NCI-H187 (cell line): ENCODE measurements around the gene STAT5B.
"Not testable (repeated sequence)": the region's sequence is repeated elsewhere in the genome, so short reads cannot be mapped to it uniquely, and the experiment has no call there.

ENCODE experiments used
- DNase-seq, 2 experiments: peaks; one replicate each; lab custom pipeline; 2025; lab: John Stamatoyannopoulos, UW

Gene STAT5B

DNA sequence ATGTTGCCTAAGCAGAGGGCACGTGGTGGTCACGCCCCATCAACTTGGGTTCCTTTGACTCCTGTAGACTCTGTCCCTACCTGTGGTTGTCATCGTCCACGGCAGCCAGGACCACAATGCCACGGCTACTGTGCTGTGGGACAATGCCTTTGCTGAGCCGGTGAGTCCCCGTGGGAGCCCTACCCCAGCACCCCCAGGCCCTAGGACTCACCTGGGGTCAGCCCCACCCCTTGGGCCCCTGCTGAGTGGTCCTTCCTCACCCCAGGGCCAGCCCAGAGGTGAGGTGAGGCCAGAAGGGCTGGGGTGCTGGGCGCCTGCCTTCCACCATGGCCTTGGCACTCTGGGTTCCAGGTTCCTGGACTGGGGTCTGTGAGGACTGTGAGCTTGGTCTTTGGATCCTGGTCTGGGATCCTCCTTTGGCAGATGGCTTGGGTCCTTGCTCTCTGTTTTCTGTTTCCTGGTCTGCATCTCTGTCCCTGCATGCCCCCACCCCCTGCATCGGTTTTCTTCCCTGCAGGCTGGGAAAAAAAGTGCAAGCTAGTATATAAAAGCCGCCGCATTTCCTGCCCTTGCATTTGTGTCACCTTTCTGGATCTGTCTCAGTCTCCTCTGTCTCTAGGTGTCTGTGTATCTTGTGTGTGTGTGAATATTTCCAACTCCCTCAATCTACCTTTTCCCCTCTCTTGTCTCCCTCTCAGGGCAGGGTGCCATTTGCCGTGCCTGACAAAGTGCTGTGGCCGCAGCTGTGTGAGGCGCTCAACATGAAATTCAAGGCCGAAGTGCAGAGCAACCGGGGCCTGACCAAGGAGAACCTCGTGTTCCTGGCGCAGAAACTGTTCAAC, 29.6 kb upstream of the STAT5B start:
- DNase-seq, result no peak

DNA sequence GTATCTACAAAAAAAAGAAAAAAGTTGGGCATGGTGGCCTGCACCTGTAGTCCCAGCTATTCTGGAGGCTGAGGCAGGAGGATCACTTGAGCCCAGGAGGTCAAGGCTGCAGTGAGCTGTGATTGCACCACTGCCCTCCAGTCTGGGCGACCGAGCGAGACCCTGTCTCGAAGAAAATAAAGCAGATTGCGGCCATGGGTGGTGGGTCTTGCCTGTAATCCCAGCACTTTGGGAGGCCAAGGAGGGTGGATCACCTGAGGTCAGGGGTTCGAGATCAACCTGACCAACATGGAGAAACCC, 28.8 kb upstream of the STAT5B start:
- not testable (repeated sequence) for DNase-seq

DNA sequence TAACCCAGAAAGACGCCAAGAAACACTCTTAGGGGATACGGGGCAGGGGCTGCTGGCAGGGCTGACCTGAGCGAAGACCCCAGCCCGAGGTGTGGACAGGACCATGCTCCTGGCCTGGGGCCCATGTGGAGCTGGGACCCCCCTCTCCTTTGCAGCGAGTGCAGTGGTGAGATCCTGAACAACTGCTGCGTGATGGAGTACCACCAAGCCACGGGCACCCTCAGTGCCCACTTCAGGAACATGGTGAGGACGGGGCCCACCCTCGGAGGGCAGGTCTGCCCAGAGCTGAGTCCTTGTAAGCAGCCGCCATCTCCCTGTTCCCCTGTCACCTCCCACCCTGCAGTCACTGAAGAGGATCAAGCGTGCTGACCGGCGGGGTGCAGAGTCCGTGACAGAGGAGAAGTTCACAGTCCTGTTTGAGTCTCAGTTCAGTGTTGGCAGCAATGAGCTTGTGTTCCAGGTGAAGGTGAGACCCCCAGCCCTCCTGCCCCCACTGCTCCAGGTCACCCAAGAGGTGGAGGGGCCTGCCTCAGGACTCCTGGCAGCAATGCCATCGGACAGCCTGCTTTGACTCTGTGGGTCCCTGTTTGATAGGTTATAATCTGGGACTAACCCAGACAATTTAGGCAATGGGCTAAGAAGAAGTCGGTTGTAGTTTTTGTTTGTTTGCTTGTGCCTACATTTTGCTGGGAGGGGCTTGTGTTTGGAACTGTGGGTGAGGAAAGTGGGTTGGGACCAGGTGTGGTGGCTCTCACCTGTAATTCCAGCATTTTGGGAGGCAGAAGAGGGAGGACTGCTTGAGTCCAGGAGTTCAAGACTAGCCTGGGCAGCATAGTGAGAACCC, 28.2 kb upstream of the STAT5B start:
- DNase-seq, result no peak

DNA sequence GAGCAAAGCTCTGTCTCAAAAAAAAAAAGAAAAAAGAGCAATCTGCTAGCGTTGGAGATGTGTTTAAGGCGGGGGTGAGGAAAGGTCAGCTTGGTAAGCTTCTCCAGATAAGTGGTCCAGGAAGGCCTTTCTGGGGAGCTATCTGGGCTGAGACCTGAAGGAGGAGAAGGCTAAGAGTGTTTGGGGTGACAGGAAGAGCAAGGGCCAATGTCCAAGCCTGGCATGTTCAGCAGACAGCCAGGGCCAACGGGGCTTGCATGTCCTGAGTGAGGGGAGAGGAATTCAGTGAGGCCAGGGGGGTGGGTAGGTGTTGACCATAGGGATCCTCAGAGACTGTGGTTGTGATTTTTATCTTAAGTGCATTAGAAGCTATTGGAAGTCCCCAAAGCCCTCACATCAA, 27.5 kb upstream of the STAT5B start:
- DNase-seq, result no peak

DNA sequence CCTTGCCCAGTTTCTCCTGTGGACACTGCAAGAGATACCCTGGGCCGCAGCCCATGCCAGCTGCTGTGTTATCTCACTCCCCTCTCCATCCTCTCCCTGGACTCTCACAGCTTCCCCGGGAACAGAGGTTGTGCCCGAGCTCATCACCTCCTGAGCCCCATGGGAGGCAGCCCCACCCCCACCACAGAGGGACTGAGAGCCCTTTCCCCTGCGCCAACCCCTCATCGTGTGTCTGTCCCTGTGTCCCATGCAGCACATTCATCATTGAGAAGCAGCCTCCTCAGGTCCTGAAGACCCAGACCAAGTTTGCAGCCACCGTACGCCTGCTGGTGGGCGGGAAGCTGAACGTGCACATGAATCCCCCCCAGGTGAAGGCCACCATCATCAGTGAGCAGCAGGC, 24.8 kb upstream of the STAT5B start:
- no peak for DNase-seq

- DNase-seq, result not testable (repeated sequence)
Observed at GRCh38 chr17:42299913-42300312, 23.7 kb upstream of the STAT5B start.

DNA sequence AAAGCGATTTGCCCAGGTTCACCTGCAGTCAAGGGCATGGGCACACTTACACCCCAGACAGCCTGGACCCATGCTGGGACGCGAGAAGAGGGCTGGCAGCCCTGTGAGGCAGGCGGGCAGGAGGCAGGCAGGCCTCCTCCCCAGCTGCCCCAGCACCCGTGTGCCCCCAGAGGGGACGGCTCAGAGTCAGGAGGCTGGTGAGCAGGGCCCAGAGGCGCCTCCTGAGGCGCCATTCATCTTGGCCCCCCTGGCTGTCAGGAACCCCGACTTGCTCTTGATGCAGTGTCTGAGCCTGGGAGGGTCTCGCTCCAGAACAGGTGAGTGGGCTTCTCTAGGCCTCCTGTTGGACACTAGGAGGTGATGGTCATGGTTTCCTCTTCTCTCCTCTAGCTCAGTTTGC, 23.2 kb upstream of the STAT5B start:
- DNase-seq, result not testable (repeated sequence)

GRCh38 chr17:42297775-42298174, 21.6 kb upstream of the STAT5B start:
- not testable (repeated sequence) for DNase-seq

DNA sequence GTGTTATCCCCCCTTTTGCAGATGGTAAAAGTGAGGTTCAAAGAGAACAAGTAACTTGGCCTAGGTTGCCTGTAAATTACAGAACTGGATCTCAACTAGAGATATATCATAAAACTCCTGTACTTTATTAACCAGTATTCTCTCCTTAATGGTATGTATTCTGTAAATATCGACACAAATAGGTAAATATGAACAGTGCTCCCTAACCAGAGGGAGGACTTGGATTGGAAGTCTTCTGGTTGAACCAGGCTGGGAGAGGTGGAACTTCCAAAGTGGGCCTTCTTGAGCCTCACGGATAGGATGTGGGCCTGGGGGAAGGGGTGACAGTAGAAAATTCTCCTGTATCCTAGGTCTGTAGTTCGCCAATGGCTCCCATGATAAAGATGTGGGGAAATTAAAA, 19.8 kb upstream of the STAT5B start:
- no peak for DNase-seq

GRCh38 chr17:42294469-42295398, 18.5 kb upstream of the STAT5B start:
- DNase-seq, result no peak

DNA sequence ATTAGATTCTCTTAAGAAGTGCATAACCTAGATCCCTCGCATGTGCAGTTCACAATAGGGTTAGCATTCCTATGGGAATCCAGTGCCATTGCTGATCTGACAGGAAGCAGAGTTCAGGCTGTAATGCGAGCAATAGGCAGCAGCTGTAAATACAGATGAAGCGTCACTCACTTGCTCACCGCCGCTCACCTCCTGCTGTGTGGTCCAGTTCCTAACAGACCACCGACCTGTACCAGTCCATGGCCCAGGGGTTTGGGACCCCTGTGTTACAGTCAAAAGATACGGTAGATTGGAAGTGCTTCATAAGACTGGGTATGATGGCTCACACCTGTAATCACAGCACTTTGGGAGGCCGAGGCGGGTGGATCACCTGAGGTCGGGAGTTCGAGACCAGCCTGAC, 14.9 kb upstream of the STAT5B start:
- DNase-seq, result no peak

DNA sequence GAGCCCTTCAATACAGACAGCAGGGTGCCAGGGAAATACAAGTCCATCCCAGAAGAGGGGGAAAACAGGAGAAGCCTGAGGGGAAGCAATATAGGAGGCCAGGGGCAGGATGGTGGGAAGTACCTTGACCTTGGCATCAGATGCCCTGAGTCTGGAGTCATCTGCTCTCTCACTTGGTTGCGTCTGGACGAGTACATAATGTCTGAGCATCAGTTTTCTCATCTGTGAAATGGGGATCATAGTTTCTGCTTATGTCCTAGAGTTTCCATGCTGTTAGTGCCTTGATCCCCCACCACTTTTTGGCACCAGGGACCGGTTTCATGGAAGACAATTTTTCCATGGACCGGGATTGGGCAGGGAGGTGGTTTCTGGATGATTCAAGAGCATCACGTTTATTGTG, 14.4 kb upstream of the STAT5B start:
- no peak for DNase-seq

DNA sequence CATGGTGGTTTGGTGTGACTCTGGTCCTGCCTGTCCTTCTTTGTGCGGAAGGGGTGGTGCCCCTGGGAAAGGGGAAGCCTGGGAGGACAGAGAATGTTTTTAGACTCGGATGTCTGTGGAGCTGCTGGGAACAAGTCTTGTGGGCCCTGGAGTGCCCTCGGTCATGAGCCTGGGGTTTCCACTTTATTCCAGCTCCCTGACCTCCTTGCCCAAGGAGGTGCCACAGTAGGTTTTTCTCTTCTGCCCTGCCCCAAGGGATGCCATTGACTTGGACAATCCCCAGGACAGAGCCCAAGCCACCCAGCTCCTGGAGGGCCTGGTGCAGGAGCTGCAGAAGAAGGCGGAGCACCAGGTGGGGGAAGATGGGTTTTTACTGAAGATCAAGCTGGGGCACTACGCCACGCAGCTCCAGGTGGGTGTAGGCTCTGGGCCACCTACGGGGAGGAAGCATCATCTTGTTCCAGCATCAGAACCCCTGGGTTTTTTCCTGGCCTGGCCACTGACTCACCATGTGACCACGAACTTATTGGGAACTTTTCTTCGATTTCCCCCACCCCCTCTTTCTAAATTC, 13.5 kb upstream of the STAT5B start:
- DNase-seq, result no peak

DNA sequence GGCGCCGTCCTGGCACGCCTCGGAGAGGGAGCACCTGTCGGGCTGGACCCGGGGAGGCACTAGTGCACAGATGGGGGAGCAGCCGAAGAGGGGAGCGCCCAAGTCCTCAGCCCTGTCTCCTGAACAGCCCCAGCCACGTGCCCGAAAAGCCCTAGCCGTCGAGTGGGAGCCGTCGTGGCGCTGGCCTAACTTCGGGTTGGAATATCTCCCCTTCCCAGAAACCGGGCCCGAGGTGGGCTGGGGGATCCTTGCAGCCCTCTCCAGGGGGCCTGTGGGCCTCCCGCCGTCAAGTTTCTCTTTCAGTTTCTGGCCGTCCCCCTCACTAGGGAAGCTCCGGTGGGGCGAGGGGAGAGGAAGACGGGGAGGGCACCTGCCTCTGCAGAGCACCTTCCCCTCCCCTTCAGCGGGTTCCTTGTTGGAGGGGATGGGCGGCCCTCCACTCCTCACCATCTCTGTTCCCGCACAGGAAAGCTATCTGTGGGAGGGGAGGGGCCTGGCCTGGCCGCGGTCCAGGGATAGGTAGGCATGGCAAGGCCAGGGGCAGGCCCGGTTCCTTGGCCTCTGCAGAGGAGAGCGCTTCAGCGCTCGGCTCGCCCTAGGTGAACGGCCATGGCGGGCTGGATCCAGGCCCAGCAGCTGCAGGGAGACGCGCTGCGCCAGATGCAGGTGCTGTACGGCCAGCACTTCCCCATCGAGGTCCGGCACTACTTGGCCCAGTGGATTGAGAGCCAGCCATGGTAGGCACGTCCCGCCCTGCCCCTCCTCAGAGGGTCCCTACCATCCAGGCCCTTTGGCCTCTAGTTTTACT, 12.8 kb upstream of the STAT5B start:
- DNase-seq, result no peak

DNA sequence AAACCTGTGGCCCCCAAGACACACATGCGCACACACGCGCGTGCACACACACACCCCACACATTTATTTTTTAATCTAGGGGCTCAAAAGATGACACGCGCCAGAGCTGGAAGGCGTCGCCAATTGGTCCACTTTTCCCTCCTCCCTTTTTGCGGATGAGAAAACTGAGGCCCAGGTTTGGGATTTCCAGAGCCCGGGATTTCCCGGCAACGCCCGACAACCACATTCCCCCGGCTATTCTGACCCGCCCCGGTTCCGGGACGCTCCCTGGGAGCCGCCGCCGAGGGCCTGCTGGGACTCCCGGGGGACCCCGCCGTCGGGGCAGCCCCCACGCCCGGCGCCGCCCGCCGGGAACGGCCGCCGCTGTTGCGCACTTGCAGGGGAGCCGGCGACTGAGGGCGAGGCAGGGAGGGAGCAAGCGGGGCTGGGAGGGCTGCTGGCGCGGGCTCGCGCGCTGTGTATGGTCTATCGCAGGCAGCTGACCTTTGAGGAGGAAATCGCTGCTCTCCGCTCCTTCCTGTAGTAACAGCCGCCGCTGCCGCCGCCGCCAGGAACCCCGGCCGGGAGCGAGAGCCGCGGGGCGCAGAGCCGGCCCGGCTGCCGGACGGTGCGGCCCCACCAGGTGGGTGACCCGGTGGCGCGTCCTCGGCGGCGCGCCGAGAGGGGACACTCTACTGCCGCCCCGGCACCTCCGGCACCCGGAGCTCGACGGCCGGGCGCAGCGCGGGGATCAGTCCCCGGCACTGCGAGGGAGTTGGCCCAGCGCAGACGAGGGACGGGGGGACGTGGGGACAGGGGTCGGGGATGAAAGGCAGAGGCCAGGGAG, 12.0 kb upstream of the STAT5B start, which contains the start of gene STAT5A:
STAT5A (plus strand) TSS at position 522 of the 826 bp plus-strand sequence. CDS start 914 bp downstream, outside the sequence.
- DNase-seq, result no peak

DNA sequence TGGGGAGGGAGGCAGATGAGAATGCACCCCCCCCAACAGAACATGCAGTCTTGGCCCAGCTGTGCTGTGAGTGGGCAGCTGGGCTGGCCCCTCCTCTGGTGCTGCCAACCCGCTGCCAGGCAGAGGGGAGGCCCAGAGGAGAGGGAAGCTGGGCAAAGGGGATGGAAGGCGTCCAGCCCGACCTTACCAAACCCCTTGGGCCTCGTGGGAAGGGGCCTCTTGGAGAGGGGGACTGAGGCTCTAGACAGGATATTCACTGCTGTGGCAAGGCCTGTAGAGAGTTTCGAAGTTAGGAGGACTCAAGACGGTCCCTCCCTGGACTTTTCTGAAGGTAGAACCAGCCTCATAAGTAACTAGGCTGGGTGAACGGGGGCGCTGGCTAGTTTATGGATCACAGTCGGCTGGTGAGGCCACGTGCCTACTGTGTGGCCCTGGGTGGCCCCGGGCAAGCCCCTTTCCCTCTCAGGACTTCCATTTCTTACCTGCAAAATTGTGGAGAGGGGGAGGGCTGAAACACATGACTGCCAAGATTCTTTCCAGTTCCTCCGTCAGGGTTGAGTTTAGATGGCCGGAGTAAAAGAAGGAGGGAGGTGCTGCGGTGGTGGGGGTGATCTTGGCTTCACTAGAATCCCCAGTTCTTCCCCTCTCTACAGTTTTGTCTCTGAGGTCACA, 11.2 kb upstream of the STAT5B start:
- no peak for DNase-seq

- DNase-seq, result no peak
Observed at GRCh38 chr17:42286411-42287221, 10.4 kb upstream of the STAT5B start.

GRCh38 chr17:42285346-42286050, 9.3 kb upstream of the STAT5B start:
- no peak for DNase-seq
